Neural cell (in vitro differentiated cells): Measurements from ENCODE around the gene SDC3. TPM values are rescaled to one million over a fixed set of nuclear protein-coding genes. Genes with fewer than 3 reads are reported as not detected.
A peak's percentile ranks its signal among the peaks of the same experiment; 100 is the strongest.

Experiments used
- H2AFZ ChIP-seq: fragments of 200-600, 300-800 bp; sonication (generic), shearing (Covaris generic); 2 replicates; pipeline ENCODE4 v1.6.0; 2014; ENCODE audit warnings: low read depth, mild to moderate bottlenecking, antibody characterized with exemption, low read length, moderate library complexity
- H3F3A ChIP-seq: fragments of 200-600 bp; shearing (Covaris generic); 2 replicates; pipeline ENCODE4 v1.6.1; 2016; ENCODE audit warnings: mild to moderate bottlenecking, moderate library complexity, mixed read lengths, antibody characterized with exemption, low read length; ENCODE audit not compliant: insufficient read depth, poor library complexity, severe bottlenecking
- H3K27ac ChIP-seq: fragments of 200-600, 300-800 bp; sonication (generic), shearing (Covaris generic); 2 replicates; pipeline ENCODE4 v1.5.1; 2014; ENCODE audit warnings: mild to moderate bottlenecking, low read length, moderate library complexity
- H3K27me3 ChIP-seq: fragments of 300-800, 200-600 bp; sonication (generic), shearing (Covaris generic); 2 replicates; pipeline ENCODE4 v1.6.0; 2014; ENCODE audit warnings: mild to moderate bottlenecking, low read depth, low read length, moderate library complexity; ENCODE audit not compliant: insufficient read depth
- H3K36me3 ChIP-seq: fragments of 300-800, 200-600 bp; sonication (generic), shearing (Covaris generic); 2 replicates; pipeline ENCODE4 v1.5.1; 2014; ENCODE audit warnings: mild to moderate bottlenecking, antibody characterized with exemption, low read length, moderate library complexity; ENCODE audit not compliant: insufficient read depth
- H3K4me2 ChIP-seq: fragments of 300-800, 200-600 bp; sonication (generic), shearing (Covaris generic); 2 replicates; pipeline ENCODE4 v1.6.0; 2014; ENCODE audit warnings: mild to moderate bottlenecking, low read length
- H3K4me3 ChIP-seq: fragments of 300-800, 200-600 bp; sonication (generic), shearing (Covaris generic); 2 replicates; pipeline ENCODE4 v1.5.1; 2014; ENCODE audit warnings: mild to moderate bottlenecking, low read length, moderate library complexity
- H3K79me2 ChIP-seq: fragments of 200-600 bp; shearing (Covaris generic); replicated peaks from 2 replicates; pipeline ENCODE4 v1.6.0; 2014; ENCODE audit warnings: mild to moderate bottlenecking, low read length, moderate library complexity; ENCODE audit not compliant: insufficient read depth
- H3K9ac ChIP-seq: fragments of 300-800, 200-600 bp; sonication (generic), shearing (Covaris generic); 2 replicates; pipeline ENCODE4 v1.6.1; 2016; ENCODE audit warnings: mild to moderate bottlenecking, low read length, mixed read lengths
- H3K9me2 ChIP-seq: fragments of 200-600 bp; shearing (Covaris generic); 2 replicates; pipeline ENCODE4 v1.6.1; 2016; ENCODE audit warnings: mild to moderate bottlenecking, low read length, mixed read lengths; ENCODE audit not compliant: insufficient read depth
- H3K9me3 ChIP-seq: fragments of 200-600, 300-800 bp; sonication (generic), shearing (Covaris generic); 2 replicates; pipeline ENCODE4 v1.6.1; 2016; ENCODE audit warnings: mild to moderate bottlenecking, mixed run types, low read length, moderate library complexity, mixed read lengths
- H4K20me1 ChIP-seq: fragments of 200-600 bp; shearing (Covaris generic); 2 replicates; pipeline ENCODE4 v1.6.1; 2016; ENCODE audit warnings: mild to moderate bottlenecking, mixed run types; ENCODE audit not compliant: insufficient read depth
- EP300 ChIP-seq: fragments of 450-650 bp; conservative IDR thresholded peaks from 2 replicates; pipeline ENCODE4 v1.6.1; 2014; ENCODE audit warnings: antibody characterized with exemption, mild to moderate bottlenecking, moderate library complexity; ENCODE audit not compliant: poor library complexity, severe bottlenecking
- EZH2 ChIP-seq: fragments of 200-600, 300-800 bp; shearing (Covaris generic), sonication (generic); IDR thresholded peaks from 2 replicates; pipeline ENCODE4 v1.6.1; 2014; ENCODE audit warnings: antibody characterized with exemption, low read length, borderline replicate concordance, mild to moderate bottlenecking; ENCODE audit not compliant: insufficient read depth, poor library complexity, severe bottlenecking
- MXI1 ChIP-seq: fragments of 450-650 bp; conservative IDR thresholded peaks from 2 replicates; pipeline ENCODE4 v1.6.1; 2014; ENCODE audit warnings: antibody characterized with exemption, mild to moderate bottlenecking; ENCODE audit not compliant: poor library complexity, severe bottlenecking
- POLR2AphosphoS5 ChIP-seq: IDR thresholded peaks from 2 replicates; pipeline ENCODE4 v1.6.1; 2012
- RAD21 ChIP-seq: fragments of 450-650 bp; conservative IDR thresholded peaks from 2 replicates; pipeline ENCODE4 v1.6.1; 2014; ENCODE audit warnings: antibody characterized with exemption, mild to moderate bottlenecking, moderate library complexity
- SMC3 ChIP-seq: fragments of 450-650 bp; conservative IDR thresholded peaks from 2 replicates; pipeline ENCODE4 v1.6.1; 2014; ENCODE audit warnings: antibody characterized with exemption, mild to moderate bottlenecking, moderate library complexity; ENCODE audit not compliant: poor library complexity
- TAF1 ChIP-seq: IDR thresholded peaks from 2 replicates; pipeline ENCODE4 v1.6.1; 2012; ENCODE audit warnings: low read depth
- polyA plus RNA-seq: library from polyadenylated mRNA; depleted of rRNA; stranded (reverse); fragments of >200 nt; gene quantifications from 2 replicates; pipeline ENCODE4 v1.2.3, GENCODE V29; 2014
- TF ChIP-seq, protein P1 (sequence below): fragments of 450-650 bp; IDR thresholded peaks from 2 replicates; pipeline ENCODE4 v1.5.1; 2014; ENCODE audit warnings: antibody characterized with exemption, mild to moderate bottlenecking, moderate library complexity; ENCODE audit not compliant: poor library complexity, severe bottlenecking
- TF ChIP-seq, protein P2 (sequence below): IDR thresholded peaks from 2 replicates; pipeline ENCODE4 v1.6.1; 2012; ENCODE audit warnings: borderline replicate concordance

The SDC3 gene
- polyA plus RNA-seq, 1 donor from 2014 or later, result 55.2 TPM

DNA sequence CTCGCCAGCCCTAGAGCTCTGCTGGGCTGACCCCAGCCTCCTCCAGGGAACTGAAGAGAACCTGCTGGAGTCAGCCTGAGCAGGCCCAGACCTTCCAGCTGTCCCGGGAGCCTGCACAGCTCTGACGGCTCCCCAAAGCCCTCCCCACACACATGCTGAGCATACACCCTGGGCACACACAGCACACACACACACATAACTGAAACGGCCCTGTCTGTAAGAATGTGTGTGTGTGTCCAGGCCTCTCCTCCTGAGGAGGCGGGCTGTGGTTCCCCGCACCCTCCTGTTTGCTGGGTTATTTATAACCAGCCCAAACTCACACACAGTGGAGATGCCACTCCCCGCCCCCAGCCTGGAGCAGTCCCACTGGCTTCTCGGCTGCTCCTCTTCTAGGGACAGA is 20.2 kb downstream of the SDC3 start:
- Histone ChIP-seq H4K20me1 (no peaks in the 10 kb centered on the region), H3F3A (no peaks in the 10 kb centered on the region), H3K4me2 (no peak overlapping the region), H3K9ac (peak overlapping the region; percentile 46), H3K36me3 (no peaks in the 10 kb centered on the region), H3K4me3 (peak overlapping the region; percentile 31), H3K9me3 (no peaks in the 10 kb centered on the region), H3K79me2 (peaks cover 92% of the 10 kb centered on the region), H3K9me2 (no peaks in the 10 kb centered on the region), H3K27me3 (no peaks in the 10 kb centered on the region), H2AFZ (no peak overlapping the region), H3K27ac (peak overlapping the region; percentile 39)
- TF ChIP-seq SMC3 (no peak), EP300 (no peak), EZH2 (no peak), TAF1 (no peak), RAD21 (no peak), POLR2AphosphoS5 (no peak), MXI1 (no peak)
- TF ChIP-seq, protein P1, sequence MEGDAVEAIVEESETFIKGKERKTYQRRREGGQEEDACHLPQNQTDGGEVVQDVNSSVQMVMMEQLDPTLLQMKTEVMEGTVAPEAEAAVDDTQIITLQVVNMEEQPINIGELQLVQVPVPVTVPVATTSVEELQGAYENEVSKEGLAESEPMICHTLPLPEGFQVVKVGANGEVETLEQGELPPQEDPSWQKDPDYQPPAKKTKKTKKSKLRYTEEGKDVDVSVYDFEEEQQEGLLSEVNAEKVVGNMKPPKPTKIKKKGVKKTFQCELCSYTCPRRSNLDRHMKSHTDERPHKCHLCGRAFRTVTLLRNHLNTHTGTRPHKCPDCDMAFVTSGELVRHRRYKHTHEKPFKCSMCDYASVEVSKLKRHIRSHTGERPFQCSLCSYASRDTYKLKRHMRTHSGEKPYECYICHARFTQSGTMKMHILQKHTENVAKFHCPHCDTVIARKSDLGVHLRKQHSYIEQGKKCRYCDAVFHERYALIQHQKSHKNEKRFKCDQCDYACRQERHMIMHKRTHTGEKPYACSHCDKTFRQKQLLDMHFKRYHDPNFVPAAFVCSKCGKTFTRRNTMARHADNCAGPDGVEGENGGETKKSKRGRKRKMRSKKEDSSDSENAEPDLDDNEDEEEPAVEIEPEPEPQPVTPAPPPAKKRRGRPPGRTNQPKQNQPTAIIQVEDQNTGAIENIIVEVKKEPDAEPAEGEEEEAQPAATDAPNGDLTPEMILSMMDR, result no peak
- TF ChIP-seq, protein P2, sequence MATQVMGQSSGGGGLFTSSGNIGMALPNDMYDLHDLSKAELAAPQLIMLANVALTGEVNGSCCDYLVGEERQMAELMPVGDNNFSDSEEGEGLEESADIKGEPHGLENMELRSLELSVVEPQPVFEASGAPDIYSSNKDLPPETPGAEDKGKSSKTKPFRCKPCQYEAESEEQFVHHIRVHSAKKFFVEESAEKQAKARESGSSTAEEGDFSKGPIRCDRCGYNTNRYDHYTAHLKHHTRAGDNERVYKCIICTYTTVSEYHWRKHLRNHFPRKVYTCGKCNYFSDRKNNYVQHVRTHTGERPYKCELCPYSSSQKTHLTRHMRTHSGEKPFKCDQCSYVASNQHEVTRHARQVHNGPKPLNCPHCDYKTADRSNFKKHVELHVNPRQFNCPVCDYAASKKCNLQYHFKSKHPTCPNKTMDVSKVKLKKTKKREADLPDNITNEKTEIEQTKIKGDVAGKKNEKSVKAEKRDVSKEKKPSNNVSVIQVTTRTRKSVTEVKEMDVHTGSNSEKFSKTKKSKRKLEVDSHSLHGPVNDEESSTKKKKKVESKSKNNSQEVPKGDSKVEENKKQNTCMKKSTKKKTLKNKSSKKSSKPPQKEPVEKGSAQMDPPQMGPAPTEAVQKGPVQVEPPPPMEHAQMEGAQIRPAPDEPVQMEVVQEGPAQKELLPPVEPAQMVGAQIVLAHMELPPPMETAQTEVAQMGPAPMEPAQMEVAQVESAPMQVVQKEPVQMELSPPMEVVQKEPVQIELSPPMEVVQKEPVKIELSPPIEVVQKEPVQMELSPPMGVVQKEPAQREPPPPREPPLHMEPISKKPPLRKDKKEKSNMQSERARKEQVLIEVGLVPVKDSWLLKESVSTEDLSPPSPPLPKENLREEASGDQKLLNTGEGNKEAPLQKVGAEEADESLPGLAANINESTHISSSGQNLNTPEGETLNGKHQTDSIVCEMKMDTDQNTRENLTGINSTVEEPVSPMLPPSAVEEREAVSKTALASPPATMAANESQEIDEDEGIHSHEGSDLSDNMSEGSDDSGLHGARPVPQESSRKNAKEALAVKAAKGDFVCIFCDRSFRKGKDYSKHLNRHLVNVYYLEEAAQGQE, result no peak

DNA sequence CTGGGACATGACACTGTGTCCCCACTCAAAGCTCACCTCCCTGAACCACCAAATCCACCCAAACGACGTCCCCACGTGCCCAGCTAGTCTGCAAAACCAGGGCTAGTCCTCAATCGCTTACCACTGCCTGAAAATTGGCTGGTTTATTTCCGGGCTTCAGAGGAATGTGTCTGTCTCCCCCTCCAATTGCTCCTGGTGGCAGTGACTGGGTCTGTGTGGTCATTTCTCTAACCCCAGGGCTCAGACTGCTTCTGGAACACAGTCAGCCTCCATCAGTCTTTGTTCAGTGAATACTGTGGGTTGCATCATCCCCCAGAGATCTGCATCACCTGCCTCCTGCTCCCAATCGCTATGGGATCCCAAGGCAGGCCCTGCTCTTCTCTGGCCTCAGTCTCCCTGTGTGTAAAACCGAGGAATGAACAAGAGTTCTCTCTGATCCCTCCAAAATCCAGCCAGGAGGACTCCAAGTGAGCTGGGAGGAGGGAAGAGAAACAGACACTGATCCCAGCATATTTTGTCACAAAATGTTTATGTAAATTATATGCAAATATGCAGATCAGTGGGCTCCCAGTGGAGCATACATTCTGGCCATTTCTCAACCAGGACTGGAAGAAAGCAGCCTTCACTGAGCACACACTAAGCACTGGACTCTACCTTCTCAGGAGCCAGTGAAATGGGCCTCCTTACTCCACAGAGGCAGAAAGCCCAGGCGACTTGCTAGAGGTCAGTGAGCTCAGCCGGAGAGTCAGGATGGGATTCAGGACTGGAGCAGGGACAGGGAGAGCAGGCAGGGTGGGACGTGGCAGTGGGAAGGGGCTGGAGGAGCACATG is 20.9 kb downstream of the SDC3 start:
- peaks cover 94% of the 10 kb centered on the region for H3K79me2 ChIP-seq
- no peak overlapping the region for H2AFZ ChIP-seq
- H3K27ac ChIP-seq, result peak overlapping the region; percentile 39

More for the DNA sequence above, 20.9 kb downstream of the SDC3 start:
- Histone ChIP-seq H3K9me2 (no peaks in the 10 kb centered on the region), H3K9ac (peak overlapping the region; percentile 46), H3K4me3 (peak overlapping the region; percentile 31), H4K20me1 (no peaks in the 10 kb centered on the region), H3K9me3 (no peaks in the 10 kb centered on the region), H3K27me3 (no peaks in the 10 kb centered on the region), H3K36me3 (no peaks in the 10 kb centered on the region), H3K4me2 (no peak overlapping the region), H3F3A (no peaks in the 10 kb centered on the region)
- TF ChIP-seq EZH2, result no peak
- TF ChIP-seq, protein P2, result no peak
- TF ChIP-seq EP300, result no peak
- TF ChIP-seq RAD21, result no peak
- TF ChIP-seq, protein P1, result no peak
- TF ChIP-seq SMC3, result no peak
- TF ChIP-seq POLR2AphosphoS5, result no peak
- no peak for TF ChIP-seq MXI1
- TF ChIP-seq TAF1, result no peak
